GM04504 (cell line): ENCODE data around the gene DSPP.

Experiments used
- DNase-seq: peaks from one replicate; pipeline ENCODE4 v3.0.0-alpha.2; 2012; ENCODE audit warnings: low read depth

DSPP gene

GRCh38 chr4:87631668-87632067 lies 23.3 kb downstream of the DSPP start:
- DNase-seq: no peak

GRCh38 chr4:87632469-87632868 lies 24.1 kb downstream of the DSPP start:
- no peak for DNase-seq

GRCh38 chr4:87633243-87633642 lies 24.9 kb downstream of the DSPP start:
- peak; percentile 2 for DNase-seq

- no peak for DNase-seq
Measured at GRCh38 chr4:87644286-87644685, 36.0 kb downstream of the DSPP start.

- no peak for DNase-seq
Measured at GRCh38 chr4:87649980-87650379, 41.7 kb downstream of the DSPP start, which contains the start of gene DMP1. Gene DMP1 (plus strand): TSS chr4:87650280. CDS start chr4:87656493, 6,213 bp downstream.

GRCh38 chr4:87650938-87651337 lies 42.6 kb downstream of the DSPP start:
- DNase-seq: no peak

- DNase-seq: no peak
Measured at GRCh38 chr4:87651941-87652340, 43.6 kb downstream of the DSPP start.

- DNase-seq: no peak
Measured at GRCh38 chr4:87654487-87655044, 46.2 kb downstream of the DSPP start.

GRCh38 chr4:87657525-87657924 lies 49.2 kb downstream of the DSPP start:
- no peak for DNase-seq

DNA sequence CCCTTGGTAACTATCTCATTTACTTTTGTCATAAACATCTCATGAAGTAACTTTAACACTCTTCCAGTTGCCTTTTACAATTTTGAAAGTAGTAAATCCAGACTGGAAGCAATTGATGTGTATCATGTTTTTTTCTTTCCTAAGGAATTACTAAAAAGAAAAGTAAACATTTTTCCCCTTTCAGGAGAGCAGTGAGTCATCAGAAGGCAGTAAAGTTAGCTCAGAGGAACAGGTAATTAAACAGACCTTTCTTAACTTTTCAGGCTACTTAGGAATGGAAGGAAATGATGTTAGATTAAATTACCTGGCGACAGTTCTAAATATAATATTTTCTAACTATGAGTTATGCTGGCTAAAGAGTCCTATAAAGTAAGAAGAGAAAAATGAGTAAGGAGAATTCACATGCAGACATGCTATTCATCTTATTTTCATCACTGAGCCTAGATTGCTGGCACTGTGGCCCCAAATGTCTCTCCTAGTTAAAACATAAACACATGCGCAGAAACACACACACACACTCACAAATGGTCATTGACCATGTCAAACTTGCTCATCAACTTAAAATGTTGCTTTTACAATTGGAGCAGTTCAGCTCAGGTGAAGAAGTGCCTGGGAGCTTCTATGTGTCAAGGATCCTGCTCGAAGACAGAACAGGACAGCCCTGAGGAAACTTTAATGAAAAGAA lies 51.1 kb downstream of the DSPP start:
- no peak for DNase-seq

DNA sequence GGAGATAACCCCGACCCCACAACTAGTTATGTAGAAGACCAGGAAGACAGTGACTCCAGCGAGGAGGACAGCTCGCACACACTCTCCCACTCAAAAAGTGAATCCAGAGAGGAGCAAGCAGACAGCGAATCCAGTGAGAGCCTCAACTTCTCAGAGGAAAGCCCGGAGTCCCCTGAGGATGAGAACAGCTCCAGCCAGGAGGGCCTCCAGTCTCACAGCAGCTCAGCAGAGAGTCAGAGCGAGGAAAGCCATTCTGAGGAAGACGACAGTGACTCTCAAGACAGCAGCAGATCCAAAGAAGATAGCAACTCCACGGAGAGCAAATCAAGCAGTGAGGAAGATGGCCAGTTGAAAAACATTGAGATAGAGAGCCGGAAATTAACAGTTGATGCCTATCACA lies 54.5 kb downstream of the DSPP start:
- no peak for DNase-seq
